Skeletal muscle cell (primary cell): ENCODE results near the gene ADAM22.

Experiments
- DNase-seq: peaks from one replicate; pipeline ENCODE4 v3.0.0-alpha.2; 2010; ENCODE audit warnings: low read depth
- H3K4me3 ChIP-seq: 2 replicates; pipeline ENCODE4 v1.5.1; 2011; ENCODE audit warnings: low read depth, mild to moderate bottlenecking, control low read depth, low read length, moderate library complexity

Gene ADAM22

DNA sequence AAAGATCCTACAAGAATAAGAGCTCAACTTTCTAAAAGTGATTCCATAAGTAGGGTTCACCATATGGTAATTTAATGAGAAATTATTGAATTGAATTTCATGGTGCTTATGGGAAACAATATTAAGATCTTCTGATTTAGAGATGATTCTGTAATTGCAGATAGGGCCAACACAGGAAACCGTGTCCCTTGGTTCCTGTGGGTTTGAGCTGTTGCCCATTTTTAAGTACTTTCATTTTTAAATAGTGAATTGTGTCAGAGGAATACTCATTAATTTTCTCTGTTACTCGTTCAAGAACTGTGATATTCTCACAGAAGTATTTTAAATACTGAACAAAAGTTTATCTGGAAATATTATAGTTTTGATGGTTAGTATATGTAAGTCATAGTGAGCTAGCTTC, 156.6 kb downstream of the ADAM22 start:
- no peak for DNase-seq

GRCh38 chr7:88091988-88092675, 158.1 kb downstream of the ADAM22 start:
- no peak for DNase-seq
- H3K4me3 ChIP-seq = no peak overlapping the region

More for the DNA sequence above, 156.6 kb downstream of the ADAM22 start:
- no peak overlapping the region for H3K4me3 ChIP-seq

- no peak for DNase-seq
- H3K4me3 ChIP-seq = no peak overlapping the region
Observed at GRCh38 chr7:88092676-88092999, 158.6 kb downstream of the ADAM22 start.

DNA sequence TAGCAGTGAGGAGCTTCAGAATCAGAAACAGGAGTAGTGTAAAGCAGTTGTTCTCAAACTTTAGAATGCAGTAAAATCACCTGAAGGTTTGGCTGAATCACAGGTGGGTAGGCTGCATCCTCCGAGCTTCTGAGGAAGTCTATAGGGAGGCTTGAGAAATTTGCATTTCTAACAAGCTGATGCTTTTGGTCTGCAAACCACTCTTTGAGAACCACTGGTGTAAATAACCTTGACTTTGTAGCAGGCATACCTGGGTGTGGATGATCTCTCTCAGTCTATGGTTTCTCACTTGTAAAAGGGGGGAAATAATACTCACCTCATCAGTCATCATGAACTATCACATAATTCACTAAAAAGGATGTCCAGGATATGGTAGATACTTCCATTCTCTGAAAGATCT, 167.7 kb downstream of the ADAM22 start:
- DNase-seq = no peak
- no peak overlapping the region for H3K4me3 ChIP-seq

DNA sequence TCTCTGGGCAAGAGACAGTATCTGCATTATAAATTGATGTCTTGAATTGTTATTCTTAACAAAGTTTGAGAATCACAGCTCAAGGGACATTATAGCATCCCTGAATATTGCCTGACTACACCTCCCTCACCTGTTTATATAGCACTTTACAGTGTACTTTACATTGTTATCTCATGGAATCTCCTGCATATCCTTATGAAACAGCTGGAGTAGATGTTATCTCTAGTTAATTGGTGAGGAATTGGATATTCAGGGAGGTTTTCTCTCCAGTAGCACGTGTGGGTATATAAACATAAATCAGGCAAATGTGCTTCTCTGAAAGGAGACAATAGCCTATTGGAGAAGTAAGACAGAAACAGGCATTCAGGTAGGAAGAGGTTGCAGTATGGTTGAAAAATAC, 168.6 kb downstream of the ADAM22 start:
- no peak for DNase-seq
- H3K4me3 ChIP-seq = no peak overlapping the region

DNA sequence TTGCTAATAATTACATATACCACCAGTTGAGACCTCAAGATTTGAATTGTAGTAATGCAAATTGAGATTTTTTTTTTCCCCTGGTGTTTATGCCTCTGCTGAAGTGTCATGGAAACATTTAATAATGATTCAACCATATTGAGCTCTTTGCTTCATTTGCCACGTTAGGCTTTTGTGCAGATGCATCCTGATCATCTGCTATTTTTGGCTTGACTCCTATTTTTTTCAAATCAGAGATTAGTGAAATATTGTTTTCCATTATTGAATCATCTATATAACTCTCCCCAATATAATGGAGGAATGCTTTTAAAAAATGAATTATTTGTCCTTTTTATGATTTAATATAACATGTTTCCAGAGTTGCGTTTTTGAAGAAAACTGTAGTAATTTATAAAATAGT, 170.7 kb downstream of the ADAM22 start:
- no peak for DNase-seq
- H3K4me3 ChIP-seq = no peak overlapping the region

DNA sequence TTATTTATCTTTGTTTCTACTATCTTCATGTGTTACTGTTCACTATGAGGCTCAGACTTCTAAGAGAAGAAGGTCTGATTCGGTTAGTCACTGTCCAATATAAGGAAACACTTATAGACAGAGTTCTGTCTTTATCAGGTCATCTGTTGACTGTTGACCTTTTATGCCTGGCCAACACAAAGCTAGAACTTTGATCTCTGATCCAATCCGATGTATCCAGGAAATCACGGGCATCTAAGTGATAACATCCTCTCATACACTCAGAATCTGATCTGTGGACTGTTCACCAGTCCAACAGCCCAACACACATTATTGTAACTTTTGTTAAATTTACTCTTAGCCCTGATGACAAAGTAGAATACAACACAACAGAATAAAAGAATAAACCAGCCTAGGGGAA, 171.2 kb downstream of the ADAM22 start:
- DNase-seq = no peak

GRCh38 chr7:88106434-88106833, 172.4 kb downstream of the ADAM22 start:
- no peak for DNase-seq
- H3K4me3 ChIP-seq = no peak overlapping the region

More for the DNA sequence above, 171.2 kb downstream of the ADAM22 start:
- H3K4me3 ChIP-seq = no peak overlapping the region

- no peak for DNase-seq
- H3K4me3 ChIP-seq = no peak overlapping the region
Observed at GRCh38 chr7:88109612-88110011, 175.6 kb downstream of the ADAM22 start.

DNA sequence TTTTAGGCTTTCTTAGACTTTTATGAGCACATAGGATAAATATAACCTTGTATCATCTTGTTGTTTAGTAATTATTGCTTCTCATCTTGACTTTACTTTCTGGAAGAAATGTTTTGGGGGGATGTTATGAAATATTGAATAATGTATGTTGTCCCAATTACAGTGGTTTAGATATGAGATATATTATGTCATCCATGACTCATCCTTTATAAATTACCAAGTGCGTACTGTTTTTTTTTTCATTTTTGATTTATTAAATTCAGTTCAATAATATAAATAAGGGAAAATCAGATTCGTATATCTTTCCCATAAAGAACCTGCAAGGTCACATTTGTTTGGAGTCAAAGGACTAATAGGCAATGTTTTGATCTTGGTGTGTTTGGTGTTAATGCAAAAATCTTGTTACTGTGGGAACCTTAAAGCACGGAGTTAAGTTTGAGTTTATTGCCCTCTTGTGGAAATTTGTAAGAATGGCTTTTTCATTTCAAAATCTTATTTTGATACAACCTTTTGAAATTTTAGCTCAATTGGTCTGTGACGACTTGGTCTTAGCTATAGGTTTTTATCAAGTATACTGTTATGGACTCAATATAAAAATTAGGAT, 177.2 kb downstream of the ADAM22 start:
- H3K4me3 ChIP-seq = no peak overlapping the region
- no peak for DNase-seq

DNA sequence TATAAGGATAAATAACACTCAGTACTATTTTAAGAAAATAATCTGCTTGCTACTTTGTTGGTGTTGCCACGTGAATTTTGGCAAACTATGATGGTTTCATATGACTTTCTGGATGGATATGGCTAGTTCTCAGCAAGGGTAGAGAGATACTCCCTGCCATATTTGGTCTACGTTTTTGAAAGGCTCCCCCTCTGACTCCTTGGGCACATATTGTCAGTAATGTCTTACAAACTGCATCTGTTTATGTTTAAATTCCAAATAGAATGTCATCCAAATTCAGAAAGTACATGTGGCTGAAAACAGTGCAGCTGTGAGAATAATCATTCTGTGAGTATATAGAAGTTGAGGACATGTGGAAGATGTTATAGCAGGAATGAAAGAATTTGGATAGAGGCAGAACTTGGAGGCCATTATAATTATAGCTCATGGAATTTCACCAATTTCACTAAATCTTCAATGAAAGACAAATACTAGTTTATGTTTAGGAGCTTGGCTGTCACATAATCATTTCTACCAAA, 178.0 kb downstream of the ADAM22 start:
- no peak for DNase-seq
- no peak overlapping the region for H3K4me3 ChIP-seq

GRCh38 chr7:88115258-88115796, 181.3 kb downstream of the ADAM22 start:
- no peak overlapping the region for H3K4me3 ChIP-seq
- DNase-seq = no peak

DNA sequence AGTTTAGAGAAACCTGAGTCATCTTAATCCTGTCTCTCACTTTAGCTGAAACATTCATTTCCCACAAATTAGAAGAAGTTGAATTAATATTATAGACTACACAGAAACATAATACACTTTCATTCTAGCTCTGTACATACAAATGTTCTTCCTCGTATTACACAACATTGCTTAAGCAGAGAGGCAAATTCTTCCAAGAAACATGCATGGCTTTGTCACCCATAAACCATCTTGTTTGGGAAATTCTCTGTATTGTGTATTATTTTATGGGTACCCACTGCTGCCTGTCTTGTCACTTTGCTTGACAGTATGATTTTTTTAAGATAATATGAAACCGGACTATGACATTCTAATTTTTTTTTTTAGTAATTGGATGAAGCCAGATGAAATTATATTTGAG, 181.8 kb downstream of the ADAM22 start:
- no peak overlapping the region for H3K4me3 ChIP-seq
- DNase-seq = no peak

GRCh38 chr7:88116235-88116795, 182.3 kb downstream of the ADAM22 start:
- DNase-seq = peak; percentile 23
- H3K4me3 ChIP-seq = no peak overlapping the region

GRCh38 chr7:88117325-88117724, 183.3 kb downstream of the ADAM22 start:
- no peak overlapping the region for H3K4me3 ChIP-seq
- DNase-seq = no peak

- DNase-seq = no peak
- no peak overlapping the region for H3K4me3 ChIP-seq
Observed at GRCh38 chr7:88121335-88121734, 187.3 kb downstream of the ADAM22 start.

DNA sequence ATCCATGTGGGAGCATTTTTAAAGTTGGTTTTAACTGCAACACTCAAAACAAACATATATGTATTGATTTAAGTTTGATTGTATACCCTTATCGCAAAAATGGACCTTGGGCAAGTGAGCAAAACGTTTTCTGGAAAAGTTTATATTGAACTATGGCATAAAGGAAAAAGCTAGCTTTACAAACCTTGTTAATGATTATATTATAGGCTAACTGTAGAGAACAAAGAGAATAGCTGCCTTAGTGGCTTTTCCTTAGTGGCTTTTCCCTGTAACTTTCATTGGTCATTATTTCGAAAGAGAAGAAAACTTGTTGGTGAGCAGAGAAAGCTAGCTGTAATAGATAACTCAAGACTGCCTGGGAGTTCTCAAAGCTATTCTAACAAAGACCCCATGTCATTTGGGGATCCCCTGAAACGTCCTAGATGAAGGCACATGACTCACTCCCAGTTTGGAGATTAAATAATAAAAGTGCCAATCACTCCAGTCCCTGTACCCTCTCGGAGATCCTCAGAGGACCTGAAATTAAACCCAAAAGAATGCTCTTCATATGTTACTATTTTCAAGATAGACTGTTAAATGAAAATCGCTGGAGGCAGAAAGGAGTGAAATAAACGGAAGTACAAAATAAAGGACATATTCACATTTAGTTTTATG, 193.7 kb downstream of the ADAM22 start:
- DNase-seq = no peak
- H3K4me3 ChIP-seq = no peak overlapping the region

GRCh38 chr7:88132725-88133124, 198.7 kb downstream of the ADAM22 start:
- no peak for DNase-seq
- H3K4me3 ChIP-seq = no peak overlapping the region

DNA sequence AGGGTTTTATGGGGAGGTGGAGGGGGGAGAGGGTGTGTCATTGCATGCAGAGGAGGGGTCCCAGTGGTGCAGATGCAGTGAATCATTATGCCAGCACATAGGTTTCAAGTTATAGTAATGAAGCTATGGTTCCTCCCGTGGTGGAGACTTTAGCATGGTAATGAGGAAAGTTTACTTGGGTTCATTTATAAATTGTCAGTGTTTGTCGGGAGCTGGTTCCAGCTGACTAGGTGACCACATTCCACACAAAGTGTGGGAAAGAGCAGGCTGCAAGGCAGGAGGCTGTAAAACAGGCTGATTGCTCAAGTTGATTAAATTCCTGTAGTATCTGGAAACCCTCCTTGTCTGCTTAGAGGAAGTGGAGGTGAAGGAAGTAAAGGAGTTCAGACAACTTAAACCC, 206.9 kb downstream of the ADAM22 start:
- H3K4me3 ChIP-seq = no peak overlapping the region
- DNase-seq = no peak

DNA sequence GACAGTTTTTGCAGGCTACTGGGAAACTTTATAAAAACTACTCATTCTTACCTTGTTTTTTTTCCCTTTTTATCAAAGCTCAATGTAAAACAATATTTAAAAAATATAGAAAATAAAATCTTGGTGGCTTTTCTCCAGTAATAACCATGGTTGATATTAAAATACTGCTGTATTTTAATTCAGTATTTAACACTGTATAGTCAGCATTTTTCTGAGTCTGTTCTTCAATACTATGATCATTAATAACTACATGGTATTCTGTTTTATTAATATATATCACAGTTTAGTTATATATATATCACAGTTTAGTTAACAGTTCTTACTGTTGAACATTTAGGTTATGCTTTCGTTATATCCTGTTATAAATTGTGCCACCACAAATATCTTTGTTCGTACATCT, 207.4 kb downstream of the ADAM22 start:
- no peak for DNase-seq
- no peak overlapping the region for H3K4me3 ChIP-seq
